Upper lobe of left lung (tissue), 4 donors: ENCODE results near the gene COL11A2.

ENCODE experiments used
- POLR2A ChIP-seq, 4 donors: fragments of 450-650 bp; IDR thresholded peaks; one replicate each; pipeline ENCODE4 v1.5.1; 2016 to 2017; ENCODE audit warnings: antibody characterized with exemption in 4 of 4, mild to moderate bottlenecking in 2 of 4
- POLR2AphosphoS5 ChIP-seq, 2 donors: sonication (generic); formaldehyde crosslinking; IDR thresholded peaks; one replicate each; pipeline ENCODE4 v1.5.1; 2017; ENCODE audit warnings: antibody characterized with exemption in 2 of 2

DNA sequence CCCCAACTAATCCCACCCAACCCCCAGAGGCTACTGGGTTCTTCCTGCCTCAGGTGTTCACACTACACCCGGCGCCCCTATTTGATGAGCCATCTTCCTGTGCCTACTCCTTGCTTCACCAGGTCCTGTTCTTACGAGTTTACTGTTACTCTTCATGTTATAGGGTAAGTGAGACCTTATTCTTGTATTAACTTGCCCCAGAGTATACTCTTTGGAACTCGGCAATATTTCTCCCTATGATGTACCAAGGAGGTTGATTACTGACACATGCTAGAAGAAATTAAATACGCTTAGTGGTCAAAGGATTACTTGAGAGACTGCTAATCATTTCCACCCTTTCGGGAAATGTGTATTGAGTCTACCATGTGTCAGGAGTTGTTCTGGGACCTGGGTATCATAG lies 25.0 kb upstream of the COL11A2 start:
- TF ChIP-seq POLR2AphosphoS5 (IDR thresholded peaks at IDR 0.05) (no peak), POLR2A (IDR thresholded peaks at IDR 0.05) (no peak)
